SK-MEL-5 (cell line): ENCODE measurements around the gene FAM118A. TPM values are rescaled to one million over a fixed set of nuclear protein-coding genes. Genes with fewer than 3 reads are reported as not detected.
"Not testable (repeated sequence)": the region's sequence is repeated elsewhere in the genome, so short reads cannot be mapped to it uniquely, and the experiment has no call there.

ENCODE experiments used
- DNase-seq: peaks from one replicate; pipeline ENCODE4 v3.0.0-alpha.2; 2016; ENCODE audit warnings: low read depth, low spot score
- in situ Hi-C: cut with HindIII; loops from 2 replicates; pipeline ENCODE4 v1.10.0; 2016; ENCODE audit warnings: low sequenced_read_pairs, high pct_unique_total_duplicates, low pct_unique_long_range_greater_than_20kb
- polyA plus RNA-seq, 2 experiments: library from polyadenylated mRNA; depleted of rRNA; stranded (reverse); fragments of >200 nt; gene quantifications; 2 replicates each; pipeline ENCODE4 v1.2.3, GENCODE V29; 2015
- total RNA-seq: library from RNA; depleted of rRNA; stranded (reverse); fragments of >200 nt; shearing (Covaris generic); gene quantifications from 2 replicates; pipeline ENCODE4 v1.2.3, GENCODE V29; 2014; rRNA removed

Gene FAM118A
- 18.2 and 29.2 TPM in 2 replicates for total RNA-seq
- 27.6 and 29.4 TPM in 2 replicates for polyA plus RNA-seq (2015; cell fraction: cytosol; rRNA removed)
- polyA plus RNA-seq (2015; cell fraction: nucleus; rRNA removed) = 156 and 203 TPM in 2 replicates

DNA sequence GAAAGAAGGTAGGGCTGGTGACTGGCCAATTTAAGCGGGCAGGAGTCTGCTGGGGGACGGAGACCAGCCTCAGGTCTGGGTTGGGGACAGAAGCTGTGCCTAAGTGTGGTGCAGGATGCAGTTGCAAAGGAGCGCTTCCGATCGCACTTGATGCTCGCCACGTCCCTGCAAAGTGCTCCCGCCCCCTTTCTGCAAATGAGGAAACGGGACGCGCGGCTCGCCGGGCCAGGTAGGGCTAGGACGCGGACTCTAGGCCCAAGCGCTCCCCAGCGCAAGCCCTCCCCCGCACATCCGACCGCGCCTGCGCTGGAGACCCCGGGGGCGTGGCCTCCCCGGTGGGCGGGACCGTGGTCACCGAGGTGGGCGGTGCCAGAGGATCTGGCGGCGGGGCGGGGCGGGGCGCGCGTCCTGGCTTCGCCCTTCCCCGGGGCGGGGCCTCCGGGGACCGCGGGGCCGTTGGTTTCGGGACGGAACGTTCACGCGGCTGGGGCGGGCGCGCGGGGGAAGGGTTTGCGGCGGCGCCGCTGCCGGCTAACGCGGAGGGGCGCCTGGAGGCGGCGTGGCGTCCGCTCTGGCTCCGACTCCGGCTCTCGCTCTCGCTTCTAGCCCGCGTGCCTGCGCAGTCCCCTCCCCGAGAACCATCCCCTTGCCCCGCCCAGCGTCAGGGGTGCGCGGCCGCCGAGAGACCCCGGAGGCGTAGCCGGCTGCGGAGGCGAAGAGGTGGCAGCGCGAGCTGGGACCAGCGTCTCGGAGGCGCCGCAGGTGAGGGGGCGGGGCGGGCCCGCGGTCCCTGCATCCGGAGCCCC is at the start of gene FAM118A:
Gene FAM118A, plus strand, starts transcription at position 513 of the 806 bp plus-strand sequence. CDS start 12,446 bp downstream, outside the sequence.
- in situ Hi-C loops = no loop called here
- DNase-seq = peak; percentile 90

DNA sequence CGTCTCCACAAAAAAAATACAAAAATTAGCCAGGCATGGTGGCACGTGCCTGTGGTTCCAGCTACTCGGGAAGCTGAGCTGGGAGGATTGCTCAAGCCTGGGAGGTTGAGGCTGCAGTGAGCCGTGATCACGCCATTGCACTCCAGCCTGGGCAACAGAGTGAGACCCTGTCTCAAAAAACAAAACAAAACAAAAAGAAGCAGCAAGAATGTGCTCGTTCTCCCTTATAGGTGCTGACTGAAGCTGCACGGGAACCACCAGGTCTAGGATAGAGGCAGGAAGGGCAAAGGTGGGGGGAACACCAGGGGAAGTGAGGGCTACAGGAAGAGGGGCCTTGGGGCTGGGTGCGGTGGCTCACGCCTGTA is 49.4 kb upstream of the FAM118A start:
- in situ Hi-C loops, DNase-seq: not testable (repeated sequence)

DNA sequence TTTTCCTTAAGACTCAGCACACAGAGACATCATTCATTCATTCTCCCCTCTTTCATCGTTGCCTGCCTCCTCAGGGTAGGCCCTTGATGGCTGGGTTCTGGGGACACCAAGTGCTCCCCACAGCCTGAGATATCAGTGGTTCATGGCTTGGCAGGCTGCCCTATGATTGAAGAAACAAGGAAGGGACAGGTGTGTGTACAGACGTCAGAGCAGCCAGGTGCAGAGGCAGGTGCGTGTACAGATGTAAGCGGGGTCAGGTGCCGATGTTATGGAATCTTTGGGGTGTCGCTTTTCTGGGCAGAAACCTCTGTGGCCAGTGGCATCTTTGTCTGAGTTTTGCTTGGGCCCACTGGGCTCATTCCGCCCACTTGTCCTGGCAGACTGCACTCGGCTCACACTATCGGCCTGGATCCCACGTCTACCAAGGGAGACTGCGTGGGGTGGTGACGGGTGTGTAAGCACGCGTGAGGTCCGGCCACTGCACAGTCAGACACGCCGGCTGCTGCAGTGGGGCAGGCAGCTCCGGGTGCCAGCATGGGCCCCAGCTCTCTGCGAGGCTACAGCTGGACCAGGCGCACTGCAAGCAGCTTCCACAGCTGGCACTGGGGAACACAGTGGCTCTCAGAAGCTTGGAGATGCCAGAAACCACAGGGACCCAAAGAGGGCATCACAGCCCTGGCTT is 48.2 kb upstream of the FAM118A start:
- in situ Hi-C loops = no loop called here
- DNase-seq = no peak

DNA sequence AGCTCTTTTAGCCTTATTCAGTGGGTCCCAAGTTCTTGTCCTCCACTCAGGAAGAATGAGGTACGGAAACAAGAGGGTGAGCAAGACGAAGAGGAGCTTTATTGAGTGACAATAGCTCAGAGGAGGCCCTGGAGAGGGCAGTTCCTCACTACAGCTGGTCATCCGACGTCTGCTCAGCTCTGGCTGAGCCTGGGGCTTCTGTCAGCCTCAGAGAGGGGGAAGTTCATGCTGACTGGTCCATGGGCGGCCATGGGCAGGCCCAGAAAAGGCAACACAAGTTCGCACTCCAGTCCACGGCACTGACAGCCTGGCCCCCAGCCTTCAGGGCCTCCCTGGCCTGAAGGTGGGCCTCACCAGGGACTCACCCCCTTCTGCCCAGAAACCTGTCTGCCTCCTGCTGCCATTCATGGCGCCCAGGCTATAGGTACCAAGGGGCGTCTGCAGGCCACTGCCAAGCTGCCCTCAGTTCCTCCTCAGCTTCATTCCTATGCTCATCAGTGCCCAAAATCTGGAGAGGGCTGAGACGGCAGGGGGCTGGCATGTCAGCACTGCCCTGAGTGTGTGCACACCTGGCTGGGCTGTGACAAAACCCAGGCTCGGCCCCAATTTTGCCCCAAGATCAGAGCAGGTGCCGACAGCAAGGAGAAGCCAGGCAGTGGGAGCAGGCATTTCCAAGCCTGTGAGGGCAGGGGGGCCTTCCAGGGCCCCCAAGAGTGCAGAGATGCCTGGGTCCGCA is 47.4 kb upstream of the FAM118A start:
- in situ Hi-C loops = no loop called here
- no peak for DNase-seq

DNA sequence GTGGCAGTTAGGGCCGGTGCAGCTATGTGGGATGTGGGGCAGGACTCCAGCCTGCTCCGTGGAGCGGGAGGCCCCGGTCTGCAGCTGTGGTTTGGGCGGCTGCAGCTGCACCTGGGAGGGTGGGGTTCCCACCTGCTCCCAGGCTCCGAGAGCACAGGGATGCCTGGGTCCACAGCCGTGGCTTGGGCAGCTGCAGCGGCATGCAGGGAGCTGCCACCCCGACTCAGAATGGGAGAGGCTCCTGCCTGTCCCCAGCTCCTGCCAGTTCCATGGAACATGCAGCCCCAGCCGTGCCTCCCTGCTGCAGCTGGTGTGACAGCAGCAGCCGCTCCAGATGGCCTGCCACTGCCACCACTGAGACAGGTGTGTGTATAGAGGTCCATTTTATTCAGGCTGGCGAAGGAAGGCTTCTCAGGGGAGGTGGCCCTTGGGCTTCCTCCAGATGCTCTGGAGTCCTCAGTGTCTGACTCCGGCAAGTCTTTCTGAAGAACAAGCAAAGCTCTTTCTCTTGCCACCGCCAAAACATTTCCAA is 46.7 kb upstream of the FAM118A start:
- in situ Hi-C loops = no loop called here
- DNase-seq = no peak

DNA sequence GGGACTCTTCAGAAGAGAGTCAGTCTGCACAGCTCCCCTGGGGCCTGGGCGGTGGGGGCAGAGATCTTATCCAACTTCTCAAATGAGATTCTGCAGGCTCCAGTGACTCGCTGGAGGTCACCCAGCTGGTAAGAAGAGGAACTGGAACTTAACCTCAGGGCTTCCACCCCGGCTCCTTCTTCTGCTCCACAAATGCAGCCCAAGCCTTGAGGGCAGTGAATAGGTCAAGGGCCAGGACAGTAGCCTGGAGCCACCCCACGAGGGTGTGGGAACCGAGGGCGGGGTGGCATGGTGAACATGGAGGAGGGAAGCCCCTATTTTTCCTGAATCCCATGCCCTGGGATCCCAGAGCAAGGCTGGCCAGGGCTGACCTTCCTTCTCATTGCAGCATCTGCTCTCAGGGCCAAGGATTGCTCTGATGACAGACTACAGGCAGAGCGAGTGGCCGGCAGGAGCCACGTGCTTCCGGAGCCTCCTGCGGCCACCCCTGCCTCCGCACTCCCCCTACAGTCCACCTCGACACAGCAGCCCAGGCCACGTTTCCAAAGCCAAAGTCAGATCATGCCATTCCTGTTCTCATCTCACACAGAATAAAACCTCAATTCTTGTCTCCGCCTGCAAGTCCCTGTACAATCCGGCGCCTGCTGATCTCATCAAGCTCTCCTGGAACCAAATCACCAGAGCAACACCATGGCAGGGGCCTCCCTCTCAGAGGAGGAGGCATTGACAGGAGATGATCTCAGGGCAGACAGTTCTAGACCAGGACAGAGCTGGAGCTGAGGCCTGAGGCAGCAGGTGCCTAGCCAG is 46.1 kb upstream of the FAM118A start:
- DNase-seq = peak; percentile 89
- in situ Hi-C loops = no loop called here

DNA sequence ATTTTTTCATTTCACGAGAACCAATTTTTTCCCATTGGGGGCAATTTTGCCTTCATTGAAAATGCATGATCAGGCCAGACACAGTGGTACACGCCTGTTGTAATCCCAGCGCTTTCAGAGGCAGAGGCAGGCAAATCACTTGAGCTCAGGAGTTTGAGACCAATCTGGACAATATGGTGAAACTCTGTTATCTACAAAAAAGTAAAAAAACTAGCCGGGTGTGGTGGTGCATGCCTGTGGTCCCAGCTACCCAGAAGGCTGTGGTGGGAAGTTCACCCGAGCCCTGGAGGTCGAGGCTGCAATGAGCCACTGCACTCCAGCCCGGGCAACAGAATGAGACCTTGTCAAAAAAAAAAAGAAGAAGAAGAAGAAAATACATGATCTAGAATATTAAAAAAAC is 44.2 kb upstream of the FAM118A start:
- in situ Hi-C loops = no loop called here
- no peak for DNase-seq

DNA sequence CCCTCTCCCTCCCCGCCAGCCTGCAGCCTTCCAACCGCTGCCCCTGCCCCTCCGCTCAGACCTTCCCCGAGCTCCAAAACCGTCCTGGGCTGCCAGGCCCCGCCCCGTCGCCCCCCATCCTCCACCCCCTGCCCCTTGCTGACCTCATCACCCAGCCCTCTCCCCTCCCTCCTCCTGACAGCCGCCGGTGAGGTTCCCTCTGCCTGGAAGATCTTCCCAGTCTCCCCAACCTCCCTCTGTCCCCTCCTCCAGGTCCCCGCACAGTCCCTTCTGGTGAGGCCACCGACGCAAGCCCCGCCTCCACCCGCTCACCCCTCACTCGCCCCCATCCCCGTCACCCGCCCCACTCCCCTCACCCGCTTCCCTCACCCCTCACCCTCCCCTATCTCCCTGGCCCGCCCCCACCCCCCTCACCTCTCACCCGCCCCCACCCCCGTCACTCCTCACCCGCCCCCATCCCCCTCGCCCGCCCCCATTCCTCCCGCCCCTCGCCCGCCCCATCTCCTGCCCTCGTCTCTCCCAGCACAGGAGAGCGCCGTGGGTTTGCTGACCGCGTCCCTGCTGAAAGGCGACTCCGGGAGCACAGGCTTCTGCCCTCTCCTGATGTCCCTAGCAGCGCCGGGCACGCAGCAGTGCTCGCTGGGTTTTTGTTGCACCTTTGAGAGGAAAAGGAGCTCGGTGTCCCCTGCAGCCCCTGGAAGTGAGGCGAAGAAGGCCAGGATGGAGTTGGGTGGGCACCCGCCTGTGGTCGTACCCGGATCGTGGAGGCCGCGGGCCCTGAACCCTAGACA is 41.4 kb upstream of the FAM118A start:
- no peak for DNase-seq

DNA sequence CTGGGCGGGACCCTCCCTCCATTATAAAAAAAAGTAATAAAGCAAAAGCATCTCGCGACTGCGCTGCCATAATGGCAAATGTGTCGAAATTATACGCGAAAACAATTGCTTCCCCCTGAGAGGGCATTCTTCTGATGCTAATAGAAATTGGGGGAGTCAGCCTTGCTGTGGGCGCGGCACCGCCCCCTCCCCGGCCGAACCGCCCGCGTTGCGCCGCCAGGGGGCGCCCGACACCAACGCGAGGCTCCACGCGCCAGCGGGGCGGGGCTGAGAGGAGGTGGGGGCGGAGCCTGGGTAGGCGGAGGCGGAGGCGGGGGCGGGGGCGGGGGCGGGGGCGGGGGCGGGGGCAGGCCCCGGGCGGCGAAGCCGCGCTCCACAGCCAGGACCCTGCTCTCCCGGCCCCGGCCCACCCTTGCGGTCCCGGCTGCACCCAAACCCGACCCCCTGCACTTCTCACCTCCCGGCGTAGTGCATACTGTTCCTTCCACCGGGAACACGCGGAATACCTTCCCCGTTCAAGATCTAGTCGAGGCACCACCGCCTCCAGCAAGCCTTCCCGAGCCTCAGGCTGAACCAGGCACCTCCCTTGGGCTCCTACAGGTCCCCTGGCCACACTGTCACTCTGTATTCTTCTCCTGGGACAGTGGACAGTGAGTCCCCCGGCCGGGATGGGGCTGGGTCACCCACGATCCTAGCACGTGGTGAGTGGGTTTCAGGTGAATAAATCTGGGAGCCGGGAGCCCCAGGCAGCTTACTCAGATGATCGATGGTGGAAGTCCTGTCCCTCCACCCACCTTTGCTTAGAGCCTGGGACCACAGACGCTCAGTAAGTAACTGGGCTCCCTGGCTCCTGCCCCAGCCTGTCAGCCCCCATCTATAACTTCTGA is 40.5 kb upstream of the FAM118A start:
- DNase-seq = peak; percentile 73
- in situ Hi-C loops = no loop called here

More for the DNA sequence above, 41.4 kb upstream of the FAM118A start:
- in situ Hi-C loops = no loop called here

DNA sequence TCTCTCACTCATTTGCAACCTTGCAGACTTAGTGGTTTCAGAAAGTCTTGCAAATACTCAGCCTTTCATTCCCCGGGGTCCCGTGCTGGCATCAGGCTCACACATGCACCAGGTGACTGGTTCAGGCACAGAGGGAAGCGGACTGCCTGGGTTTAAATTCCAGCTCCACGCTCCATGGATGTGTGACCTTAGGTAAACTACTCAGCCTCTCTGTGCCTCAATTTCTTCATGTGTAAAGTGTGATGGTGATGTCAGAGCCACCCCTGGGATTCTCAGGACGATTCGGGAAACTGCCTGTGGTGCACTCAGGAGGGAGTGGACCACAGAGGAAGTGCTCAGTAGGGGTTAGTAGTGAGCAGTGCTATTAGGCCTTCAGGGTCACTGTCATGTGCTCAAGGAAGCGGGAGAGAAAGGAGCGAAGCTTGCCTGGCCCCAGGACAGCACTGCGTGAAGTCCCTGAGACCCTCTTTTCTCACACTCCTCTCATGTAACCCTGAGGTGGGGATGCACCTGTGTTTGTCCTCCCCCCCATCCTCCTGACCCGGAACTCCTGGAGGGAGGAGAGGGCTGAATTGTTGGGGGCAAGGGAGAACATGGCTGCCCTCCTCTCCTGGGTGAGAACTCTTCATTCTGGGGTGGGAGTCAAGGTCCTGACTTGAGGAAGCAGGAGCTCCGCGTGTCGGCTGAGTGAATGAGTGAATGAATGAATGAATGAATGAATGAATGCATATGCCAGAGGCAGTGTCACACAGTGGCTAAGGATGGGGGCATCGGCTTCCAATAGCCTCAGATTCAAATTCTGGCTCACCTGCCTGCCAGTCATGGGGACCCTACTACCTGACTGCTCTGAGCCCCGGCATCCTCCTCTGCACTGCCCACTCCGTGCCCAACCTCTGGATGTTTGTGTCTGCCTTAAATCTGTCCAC is 39.4 kb upstream of the FAM118A start:
- DNase-seq = peak; percentile 16
- in situ Hi-C loops = loop anchor here (10.0 kb wide), 1 partner anchor 284 kb away; no protein-coding TSS in a partner anchor

DNA sequence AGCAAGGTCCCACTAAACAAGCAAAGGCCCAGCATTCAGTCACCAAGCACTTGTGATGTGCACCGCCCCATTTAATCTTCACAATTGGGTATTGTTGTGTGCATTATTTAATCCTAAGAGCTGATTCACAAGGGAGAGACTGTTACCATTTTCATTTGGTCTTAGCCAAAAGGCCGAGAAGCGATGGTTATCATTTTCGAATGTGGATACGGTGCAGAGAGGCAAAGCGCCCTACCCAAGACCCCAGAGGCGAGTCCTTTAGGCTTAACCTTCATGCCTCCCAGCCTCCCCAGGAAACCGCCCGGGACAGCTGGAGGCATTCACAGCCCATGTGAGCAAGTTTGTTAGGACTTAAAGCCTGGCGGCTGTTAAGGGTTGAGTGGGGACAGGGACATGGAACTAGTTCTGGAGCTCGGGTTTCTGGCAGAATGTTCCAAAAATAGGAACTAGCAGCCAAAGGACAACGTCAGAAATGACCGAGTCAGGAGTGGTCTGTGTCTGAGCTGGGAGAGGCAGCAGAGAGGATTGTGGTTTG is 38.0 kb upstream of the FAM118A start:
- DNase-seq = peak; percentile 71
- in situ Hi-C loops = loop anchor here (10.0 kb wide), 1 partner anchor 283 kb away; no protein-coding TSS in a partner anchor

DNA sequence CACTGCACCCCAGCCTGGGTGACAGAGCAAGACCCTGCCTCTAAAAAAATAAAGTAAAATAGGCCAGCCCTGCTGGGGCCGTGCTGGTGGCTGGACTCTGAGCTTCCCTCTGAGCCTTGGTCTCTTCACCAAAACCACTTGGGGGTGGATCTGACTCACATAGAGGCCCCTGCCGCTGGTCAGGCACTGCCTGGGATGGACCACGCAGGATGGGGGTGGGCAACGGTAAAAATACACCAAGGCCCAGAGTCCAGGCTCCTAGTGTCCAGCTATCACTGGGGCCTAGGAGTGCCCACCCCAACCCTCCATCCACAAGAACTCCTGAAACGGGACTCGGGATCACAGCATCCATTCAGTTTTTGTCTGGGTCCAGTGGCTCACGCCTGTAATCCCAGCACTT is 37.2 kb upstream of the FAM118A start:
- in situ Hi-C loops = loop anchor here (10.0 kb wide), 1 partner anchor 282 kb away; no protein-coding TSS in a partner anchor
- DNase-seq = no peak

DNA sequence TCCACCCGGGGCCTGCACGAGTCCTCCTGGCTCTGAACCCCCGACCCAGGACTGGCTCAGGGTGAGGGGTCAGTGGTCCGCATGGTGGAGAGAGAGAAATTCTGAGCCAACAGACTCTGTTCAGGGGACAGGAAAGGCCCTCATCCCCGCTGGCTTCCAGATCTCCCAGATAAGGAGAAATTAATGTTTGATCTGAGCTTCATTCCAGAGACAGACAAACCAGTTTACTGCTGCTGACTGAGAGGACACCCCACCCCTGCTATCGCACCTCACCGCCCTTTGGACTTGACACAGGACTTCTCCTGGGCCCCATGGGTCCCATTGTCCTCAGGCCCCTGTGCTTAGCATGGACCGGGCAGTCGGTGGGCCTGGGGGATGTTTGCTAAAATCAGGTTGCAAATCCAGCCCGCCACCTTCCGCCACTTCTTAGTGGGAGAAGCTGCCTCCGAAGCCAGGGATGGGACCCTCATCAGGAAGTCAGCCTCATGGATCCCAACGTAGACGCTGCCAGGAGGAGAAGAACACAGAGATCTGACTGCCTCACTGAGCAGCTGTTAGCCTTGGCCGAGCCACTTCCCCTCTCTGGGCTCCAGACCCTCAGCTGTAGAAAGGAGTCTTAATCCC is 36.2 kb upstream of the FAM118A start:
- in situ Hi-C loops = loop anchor here (10.0 kb wide), 1 partner anchor 281 kb away; no protein-coding TSS in a partner anchor
- DNase-seq = no peak
